ENCODE measurements around the gene KRTAP4-11. TPM values are rescaled to one million over a fixed set of nuclear protein-coding genes. Genes with fewer than 3 reads are reported as not detected.

The KRTAP4-11 gene
- polyA plus RNA-seq, 1 of the 3 experiments (the other 2 are of a cell fraction), result not detected

DNA sequence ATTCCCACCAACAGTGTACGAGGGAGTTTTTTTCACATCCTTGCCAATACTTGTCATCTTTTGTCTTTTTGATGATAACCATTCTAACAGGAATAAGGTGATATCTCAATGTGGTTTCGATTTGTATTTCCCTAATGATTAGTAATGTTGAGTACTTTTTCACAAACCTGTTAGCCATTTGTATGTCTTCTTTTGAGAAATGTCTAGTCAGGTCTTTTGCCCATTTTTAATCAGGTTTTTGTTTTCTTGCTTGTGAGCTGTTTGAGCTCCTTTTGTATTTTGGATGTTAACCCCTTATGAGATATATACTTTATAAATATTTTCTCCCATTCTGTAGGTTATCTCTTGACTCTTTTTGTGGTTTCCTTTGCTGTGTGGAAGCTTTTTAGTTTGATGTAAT, 33.4 kb upstream of the KRTAP4-11 start:
- POLR2A ChIA-PET, result no interaction called here
- Histone ChIP-seq H3K27me3 (ENCODE audit: insufficient read depth) (0 out of 2 replicates have a peak, but pooled peaks cover 4% of the 10 kb centered on the region), H3K79me2 (ENCODE audit: insufficient read depth) (no peaks in the 10 kb centered on the region), H3K9ac (no peak overlapping the region), H3K9me3 (no peaks in the 10 kb centered on the region), H3K9me2 (no peaks in the 10 kb centered on the region), H2AFZ (ENCODE audit: low read depth) (no peak overlapping the region), H3K4me3 (ENCODE audit: low read depth in 2 of 2, low read length in 1 of 2) (no peak overlapping the region), H3K27ac (ENCODE audit: low read depth in 2 of 2, low read length in 1 of 2) (no peak overlapping the region), H3K4me2 (no peak overlapping the region), H3F3A (replicated peaks; ENCODE audit: insufficient read depth) (no peaks in the 10 kb centered on the region), H3K36me3 (replicated peaks in 1 of 2; ENCODE audit: control insufficient read depth in 1 of 2, insufficient read depth in 2 of 2, low read length in 1 of 2) (no peaks in the 10 kb centered on the region), H3K4me1 (ENCODE audit: control insufficient read depth in 1 of 2, insufficient read depth in 2 of 2, low read depth in 1 of 2, low read length in 1 of 2) (no peaks in the 10 kb centered on the region), H4K20me1 (ENCODE audit: insufficient read depth) (no peaks in the 10 kb centered on the region)
- WGBS (ENCODE audit: low lambda C conversion rate), result 12% methylated on average over 2 of the region's 2 CpGs
- no peak for DNase-seq
- CTCF ChIA-PET, result interaction anchor here (0.8 to 0.9 kb wide), 2 partner anchors 171 to 497 kb away, joined by 3 read pairs; no protein-coding TSS in a partner anchor
- TF ChIP-seq JUND (IDR thresholded peaks at IDR 0.05) (no peak), POLR2AphosphoS5 (IDR thresholded peaks at IDR 0.05; ENCODE audit: low read depth, low read length) (no peak)
- TF ChIP-seq, protein P1, sequence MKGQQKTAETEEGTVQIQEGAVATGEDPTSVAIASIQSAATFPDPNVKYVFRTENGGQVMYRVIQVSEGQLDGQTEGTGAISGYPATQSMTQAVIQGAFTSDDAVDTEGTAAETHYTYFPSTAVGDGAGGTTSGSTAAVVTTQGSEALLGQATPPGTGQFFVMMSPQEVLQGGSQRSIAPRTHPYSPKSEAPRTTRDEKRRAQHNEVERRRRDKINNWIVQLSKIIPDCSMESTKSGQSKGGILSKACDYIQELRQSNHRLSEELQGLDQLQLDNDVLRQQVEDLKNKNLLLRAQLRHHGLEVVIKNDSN (IDR thresholded peaks at IDR 0.05; ENCODE audit: borderline replicate concordance, low read depth), result no peak

DNA sequence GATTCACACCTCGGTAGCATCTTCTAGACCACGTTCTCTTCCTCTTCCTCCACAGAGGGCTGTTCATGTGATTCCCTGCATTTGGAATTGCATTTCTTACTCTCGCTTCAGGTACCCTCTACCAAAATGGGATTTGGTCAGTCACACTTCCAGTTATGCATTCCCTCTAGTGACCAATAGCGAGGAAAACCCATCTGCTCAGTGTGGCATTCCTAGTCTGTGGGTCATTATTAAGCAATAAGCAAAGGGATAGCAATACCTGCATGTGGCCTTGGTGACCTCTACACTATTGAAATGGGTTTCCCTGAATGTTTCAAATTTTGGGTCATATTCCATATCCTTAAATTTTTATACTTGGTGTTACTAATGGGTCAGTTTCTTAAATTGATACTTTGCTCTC, 31.9 kb upstream of the KRTAP4-11 start:
- H3K9me2 ChIP-seq, result no peaks in the 10 kb centered on the region
- H3K27ac ChIP-seq (ENCODE audit: low read depth in 2 of 2, low read length in 1 of 2), result no peak overlapping the region
- no peaks in the 10 kb centered on the region for H3K79me2 ChIP-seq (ENCODE audit: insufficient read depth)
- no peak for DNase-seq
- H3K9me3 ChIP-seq, result no peaks in the 10 kb centered on the region
- H3K27me3 ChIP-seq (ENCODE audit: insufficient read depth), result 0 out of 2 replicates have a peak, but pooled peaks cover 4% of the 10 kb centered on the region
- no peak overlapping the region for H3K4me3 ChIP-seq (ENCODE audit: low read depth in 2 of 2, low read length in 1 of 2)
- no peak overlapping the region for H3K9ac ChIP-seq
- ChIA-PET CTCF (no interaction called here), POLR2A (no interaction called here)
- no peak overlapping the region for H3K4me2 ChIP-seq
- no peaks in the 10 kb centered on the region for H3K36me3 ChIP-seq (replicated peaks in 1 of 2; ENCODE audit: control insufficient read depth in 1 of 2, insufficient read depth in 2 of 2, low read length in 1 of 2)
- no peaks in the 10 kb centered on the region for H3K4me1 ChIP-seq (ENCODE audit: control insufficient read depth in 1 of 2, insufficient read depth in 2 of 2, low read depth in 1 of 2, low read length in 1 of 2)
- H2AFZ ChIP-seq (ENCODE audit: low read depth), result no peak overlapping the region
- TF ChIP-seq, protein P2, sequence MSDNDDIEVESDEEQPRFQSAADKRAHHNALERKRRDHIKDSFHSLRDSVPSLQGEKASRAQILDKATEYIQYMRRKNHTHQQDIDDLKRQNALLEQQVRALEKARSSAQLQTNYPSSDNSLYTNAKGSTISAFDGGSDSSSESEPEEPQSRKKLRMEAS (IDR thresholded peaks at IDR 0.05; ENCODE audit: low read depth), result no peak
- TF ChIP-seq YY1 (IDR thresholded peaks at IDR 0.05; ENCODE audit: low read depth) (no peak), SMC3 (IDR thresholded peaks at IDR 0.05; ENCODE audit: low read depth, low read length) (no peak)
- TF ChIP-seq, protein P3, sequence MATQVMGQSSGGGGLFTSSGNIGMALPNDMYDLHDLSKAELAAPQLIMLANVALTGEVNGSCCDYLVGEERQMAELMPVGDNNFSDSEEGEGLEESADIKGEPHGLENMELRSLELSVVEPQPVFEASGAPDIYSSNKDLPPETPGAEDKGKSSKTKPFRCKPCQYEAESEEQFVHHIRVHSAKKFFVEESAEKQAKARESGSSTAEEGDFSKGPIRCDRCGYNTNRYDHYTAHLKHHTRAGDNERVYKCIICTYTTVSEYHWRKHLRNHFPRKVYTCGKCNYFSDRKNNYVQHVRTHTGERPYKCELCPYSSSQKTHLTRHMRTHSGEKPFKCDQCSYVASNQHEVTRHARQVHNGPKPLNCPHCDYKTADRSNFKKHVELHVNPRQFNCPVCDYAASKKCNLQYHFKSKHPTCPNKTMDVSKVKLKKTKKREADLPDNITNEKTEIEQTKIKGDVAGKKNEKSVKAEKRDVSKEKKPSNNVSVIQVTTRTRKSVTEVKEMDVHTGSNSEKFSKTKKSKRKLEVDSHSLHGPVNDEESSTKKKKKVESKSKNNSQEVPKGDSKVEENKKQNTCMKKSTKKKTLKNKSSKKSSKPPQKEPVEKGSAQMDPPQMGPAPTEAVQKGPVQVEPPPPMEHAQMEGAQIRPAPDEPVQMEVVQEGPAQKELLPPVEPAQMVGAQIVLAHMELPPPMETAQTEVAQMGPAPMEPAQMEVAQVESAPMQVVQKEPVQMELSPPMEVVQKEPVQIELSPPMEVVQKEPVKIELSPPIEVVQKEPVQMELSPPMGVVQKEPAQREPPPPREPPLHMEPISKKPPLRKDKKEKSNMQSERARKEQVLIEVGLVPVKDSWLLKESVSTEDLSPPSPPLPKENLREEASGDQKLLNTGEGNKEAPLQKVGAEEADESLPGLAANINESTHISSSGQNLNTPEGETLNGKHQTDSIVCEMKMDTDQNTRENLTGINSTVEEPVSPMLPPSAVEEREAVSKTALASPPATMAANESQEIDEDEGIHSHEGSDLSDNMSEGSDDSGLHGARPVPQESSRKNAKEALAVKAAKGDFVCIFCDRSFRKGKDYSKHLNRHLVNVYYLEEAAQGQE (IDR thresholded peaks at IDR 0.05; ENCODE audit: low read depth, low read length), result no peak
- TF ChIP-seq, protein P4, sequence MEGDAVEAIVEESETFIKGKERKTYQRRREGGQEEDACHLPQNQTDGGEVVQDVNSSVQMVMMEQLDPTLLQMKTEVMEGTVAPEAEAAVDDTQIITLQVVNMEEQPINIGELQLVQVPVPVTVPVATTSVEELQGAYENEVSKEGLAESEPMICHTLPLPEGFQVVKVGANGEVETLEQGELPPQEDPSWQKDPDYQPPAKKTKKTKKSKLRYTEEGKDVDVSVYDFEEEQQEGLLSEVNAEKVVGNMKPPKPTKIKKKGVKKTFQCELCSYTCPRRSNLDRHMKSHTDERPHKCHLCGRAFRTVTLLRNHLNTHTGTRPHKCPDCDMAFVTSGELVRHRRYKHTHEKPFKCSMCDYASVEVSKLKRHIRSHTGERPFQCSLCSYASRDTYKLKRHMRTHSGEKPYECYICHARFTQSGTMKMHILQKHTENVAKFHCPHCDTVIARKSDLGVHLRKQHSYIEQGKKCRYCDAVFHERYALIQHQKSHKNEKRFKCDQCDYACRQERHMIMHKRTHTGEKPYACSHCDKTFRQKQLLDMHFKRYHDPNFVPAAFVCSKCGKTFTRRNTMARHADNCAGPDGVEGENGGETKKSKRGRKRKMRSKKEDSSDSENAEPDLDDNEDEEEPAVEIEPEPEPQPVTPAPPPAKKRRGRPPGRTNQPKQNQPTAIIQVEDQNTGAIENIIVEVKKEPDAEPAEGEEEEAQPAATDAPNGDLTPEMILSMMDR (IDR thresholded peaks at IDR 0.05), result no peak
- TF ChIP-seq, protein P5, sequence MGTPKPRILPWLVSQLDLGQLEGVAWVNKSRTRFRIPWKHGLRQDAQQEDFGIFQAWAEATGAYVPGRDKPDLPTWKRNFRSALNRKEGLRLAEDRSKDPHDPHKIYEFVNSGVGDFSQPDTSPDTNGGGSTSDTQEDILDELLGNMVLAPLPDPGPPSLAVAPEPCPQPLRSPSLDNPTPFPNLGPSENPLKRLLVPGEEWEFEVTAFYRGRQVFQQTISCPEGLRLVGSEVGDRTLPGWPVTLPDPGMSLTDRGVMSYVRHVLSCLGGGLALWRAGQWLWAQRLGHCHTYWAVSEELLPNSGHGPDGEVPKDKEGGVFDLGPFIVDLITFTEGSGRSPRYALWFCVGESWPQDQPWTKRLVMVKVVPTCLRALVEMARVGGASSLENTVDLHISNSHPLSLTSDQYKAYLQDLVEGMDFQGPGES (IDR thresholded peaks at IDR 0.05; ENCODE audit: low read depth, low read length), result no peak
- WGBS (ENCODE audit: low lambda C conversion rate), result 15% methylated on average over 4 of the region's 4 CpGs
- H4K20me1 ChIP-seq (ENCODE audit: insufficient read depth), result no peaks in the 10 kb centered on the region
- no peaks in the 10 kb centered on the region for H3F3A ChIP-seq (replicated peaks; ENCODE audit: insufficient read depth)

Measured in SK-N-SH (cell line).